HG02870 (cell line): ENCODE measurements around the gene HPSE2.
"Not testable (repeated sequence)": the region's sequence is repeated elsewhere in the genome, so short reads cannot be mapped to it uniquely, and the experiment has no call there.

Source experiments
- ATAC-seq: cut with Tn5 transposase; IDR thresholded peaks from one replicate; pipeline ENCODE4 v1.9.1; 2021; ENCODE audit warnings: mild to moderate bottlenecking, moderate library complexity; ENCODE audit not compliant: unreplicated experiment

Gene HPSE2

DNA sequence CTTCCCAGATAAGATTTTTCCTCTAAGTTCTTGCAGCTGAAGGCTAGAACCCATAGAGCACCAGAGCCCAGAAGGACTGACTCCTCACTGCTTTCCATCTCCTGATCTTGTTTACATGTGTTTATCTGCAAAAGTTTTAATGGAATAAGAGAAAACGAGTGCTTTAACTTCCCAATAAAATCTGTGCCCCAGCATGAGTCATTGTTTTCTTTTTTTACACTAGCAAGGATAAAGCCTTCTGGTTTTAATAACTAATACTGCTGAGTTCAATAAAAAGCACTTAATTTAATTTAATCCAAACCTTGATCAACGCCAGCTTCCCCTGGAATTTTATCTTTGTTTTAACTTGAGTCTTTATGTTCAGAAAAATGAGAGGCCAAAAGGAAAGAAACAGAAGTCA, 227.6 kb downstream of the HPSE2 start:
- no peak for ATAC-seq

DNA sequence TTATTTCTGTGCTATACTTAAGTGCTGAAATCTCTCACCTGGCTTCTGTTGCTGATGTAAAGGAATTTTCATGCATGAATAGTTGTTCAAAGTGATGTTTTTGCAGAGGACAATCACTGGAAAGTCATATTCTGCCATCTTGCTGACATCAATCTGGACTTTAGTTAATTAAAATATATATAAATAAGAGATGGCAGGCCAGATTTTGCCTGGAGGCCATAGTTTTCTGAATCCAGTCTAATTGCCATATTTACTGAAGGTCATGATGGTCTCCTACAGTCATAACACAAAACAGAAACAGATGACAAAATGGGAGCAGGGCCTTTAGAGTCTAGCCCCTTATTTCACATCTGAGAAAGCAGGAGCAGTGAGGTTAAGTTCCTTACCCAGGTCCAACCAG, 228.2 kb downstream of the HPSE2 start:
- no peak for ATAC-seq

DNA sequence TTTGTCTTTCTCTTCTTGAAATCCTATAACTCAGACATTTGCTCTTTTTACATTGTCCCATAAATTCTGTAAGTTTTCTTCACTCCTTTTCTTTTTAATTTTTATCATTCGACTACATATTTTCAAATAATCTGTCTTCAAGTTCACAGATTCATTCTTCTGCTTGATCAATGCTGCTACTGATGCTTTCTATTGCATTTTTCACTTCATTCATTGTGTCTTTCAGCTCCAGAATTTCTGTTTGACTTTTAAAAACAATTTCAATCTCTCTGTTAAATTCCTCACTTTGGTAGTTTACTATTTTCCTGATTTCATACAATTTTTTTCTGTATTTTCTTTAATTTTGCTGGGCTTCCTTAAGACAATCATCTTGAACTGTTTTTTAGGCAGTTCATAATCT, 230.4 kb downstream of the HPSE2 start:
- no peak for ATAC-seq

DNA sequence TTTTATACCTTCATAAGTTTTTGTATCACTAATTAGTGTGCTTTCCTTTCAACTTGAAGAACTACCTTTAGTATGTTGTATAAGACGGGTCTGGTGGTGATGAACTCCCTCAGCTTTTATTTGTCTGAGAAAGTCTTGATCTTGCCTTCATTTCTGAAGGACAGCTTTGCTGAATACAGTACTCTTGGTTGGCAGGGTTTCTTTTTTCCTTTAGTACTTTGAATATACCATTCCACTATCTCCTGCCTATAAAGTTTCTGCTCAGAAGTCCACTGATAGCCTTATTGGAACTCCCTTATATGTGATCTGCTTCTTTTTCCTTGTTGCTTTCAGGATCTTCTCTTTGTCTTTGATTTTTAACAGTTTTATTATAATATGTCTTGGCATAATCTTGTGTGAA, 230.9 kb downstream of the HPSE2 start:
- ATAC-seq, result no peak

DNA sequence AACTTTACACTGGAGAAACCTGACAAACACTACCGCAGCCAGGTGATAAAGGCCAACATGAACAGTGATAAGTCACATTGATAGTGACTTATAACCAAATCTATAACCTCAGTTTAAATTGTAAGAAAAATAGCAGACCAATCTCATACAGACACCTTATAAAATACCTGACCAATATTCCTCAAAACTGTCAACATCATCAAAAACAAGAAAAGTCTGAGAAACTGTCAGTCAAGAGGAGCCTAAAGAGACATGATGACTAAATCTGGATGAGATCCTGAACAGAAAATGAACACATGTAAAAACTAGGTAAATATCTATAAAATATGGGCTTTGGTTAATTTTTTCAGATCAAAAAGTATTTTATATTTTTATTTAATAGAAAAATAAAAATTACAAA, 233.3 kb downstream of the HPSE2 start:
- ATAC-seq, result no peak

DNA sequence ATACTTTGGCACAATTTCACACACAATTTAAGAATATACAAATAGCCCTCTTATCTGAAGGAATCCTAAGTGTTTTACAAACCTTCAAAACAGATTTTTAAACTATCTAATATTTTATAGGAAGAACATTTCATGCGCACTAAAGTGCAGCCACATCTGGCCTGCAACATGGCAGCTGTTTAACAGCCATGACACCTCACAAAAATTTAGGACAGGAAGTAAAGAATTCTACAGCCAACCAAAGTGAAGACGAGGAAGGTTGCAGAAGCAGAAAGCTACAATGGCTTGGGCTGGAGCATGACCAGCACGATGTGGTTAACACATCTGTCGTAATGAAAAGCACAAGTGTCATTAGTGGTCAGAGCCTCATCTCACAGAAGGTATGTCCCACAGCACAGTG, 238.1 kb downstream of the HPSE2 start:
- no peak for ATAC-seq

DNA sequence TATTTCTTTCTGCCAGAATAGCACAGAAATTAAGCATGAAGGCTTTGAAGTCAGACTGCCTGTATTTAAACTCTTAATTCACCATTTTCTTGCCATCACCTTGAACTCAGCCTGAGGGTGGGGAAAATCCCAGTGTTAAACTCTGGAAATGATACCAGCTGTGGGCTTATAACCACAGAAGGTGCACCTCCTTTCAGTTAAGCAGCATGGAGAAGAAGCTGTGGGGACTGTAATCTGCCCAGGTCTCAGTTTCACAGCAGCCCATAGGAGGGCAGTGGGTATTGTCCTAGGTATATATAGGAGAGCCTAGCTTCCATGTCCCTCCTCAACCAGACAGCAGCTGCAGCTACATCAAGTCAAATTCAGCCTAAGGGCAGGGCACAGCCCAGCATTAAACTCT, 241.6 kb downstream of the HPSE2 start:
- peak; percentile 70 for ATAC-seq

DNA sequence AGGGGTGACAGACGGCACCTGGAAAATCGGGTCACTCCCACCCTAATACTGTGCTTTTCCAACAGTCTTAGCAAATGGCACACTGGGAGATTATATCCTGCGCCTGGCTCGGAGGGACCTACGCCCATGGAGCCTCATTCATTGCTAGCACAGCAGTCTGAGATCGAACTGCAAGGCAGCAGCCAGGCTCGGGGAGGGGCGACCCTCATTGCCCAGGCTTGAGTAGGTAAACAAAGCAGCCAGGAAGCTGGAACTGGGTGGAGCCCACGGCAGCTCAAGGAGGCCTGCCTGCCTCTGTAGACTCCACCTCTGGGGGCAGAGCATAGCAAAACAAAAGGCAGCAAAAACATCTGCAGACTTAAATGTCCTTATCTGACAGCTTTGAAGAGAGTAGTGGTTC, 251.9 kb downstream of the HPSE2 start:
- not testable (repeated sequence) for ATAC-seq

DNA sequence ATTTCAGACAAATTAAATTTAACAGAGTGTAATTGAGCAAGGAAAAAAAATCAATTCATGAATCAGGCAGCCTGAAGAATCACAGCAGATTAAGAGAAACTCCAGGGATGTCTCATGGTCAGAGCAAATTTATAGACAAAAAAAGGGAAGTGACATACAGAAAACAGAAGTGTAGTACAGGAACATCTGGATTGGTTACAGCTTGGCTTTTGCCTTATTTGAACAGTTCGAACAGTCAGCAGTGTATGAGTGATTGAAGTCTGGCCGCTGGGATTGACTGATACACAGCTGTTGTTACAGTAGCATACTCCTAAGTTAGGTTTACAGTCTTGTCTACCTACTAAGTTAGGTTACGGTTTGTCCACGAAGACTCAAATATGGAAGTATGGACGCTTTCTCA, 255.3 kb downstream of the HPSE2 start:
- no peak for ATAC-seq

DNA sequence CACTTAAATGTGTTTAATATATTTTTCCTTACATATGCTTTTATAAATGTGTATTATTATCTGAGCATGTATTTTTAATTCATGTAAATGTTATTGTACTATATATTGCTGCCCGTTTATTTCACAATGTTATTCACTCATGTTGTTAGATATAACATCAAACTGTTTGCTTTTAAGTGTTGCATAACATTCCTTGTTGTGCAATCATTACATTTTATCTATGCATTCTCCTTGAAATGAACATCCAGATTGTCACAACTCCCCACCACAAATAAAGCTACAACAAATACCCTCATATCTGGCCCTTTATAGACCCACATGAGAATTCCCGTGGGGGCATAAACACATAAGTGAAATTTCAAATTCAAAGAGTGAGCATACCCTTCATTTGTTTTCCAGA, 264.2 kb downstream of the HPSE2 start:
- no peak for ATAC-seq

DNA sequence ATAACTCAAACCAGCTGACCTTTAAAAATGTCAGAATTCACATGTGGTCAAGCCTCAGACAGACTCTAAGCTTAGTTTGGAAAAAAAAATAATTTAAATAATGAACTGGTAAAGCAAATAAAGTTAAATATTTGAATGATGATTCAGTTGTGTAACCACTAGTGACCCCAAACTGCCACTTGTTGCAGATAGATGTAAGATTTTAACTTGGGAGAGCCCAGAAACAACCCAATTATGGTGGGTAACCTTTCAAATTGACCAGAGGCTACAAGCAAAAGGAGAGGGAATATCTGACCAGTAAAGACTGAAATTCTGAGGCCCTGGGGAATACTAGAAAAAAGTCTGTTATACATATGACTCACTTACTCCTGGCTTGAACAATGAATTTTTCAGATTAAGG, 268.1 kb downstream of the HPSE2 start:
- no peak for ATAC-seq

DNA sequence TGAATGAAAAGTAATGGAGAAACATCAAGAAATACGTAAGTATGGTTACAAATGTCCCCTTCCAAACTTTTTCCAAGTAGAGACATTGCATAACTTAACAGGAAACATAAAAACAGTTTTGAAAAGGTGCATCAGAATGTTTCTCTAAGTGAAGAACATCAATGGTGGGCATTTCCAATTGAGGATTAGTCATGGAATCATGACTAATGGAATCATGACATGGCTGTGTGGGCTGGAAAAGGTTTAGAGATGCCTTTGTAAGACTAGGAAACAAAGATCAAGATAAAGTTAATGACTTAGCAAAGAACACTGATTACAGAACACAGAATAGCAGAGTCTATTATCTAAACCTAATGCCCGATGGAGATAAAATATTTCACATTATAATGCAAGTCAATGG, 272.0 kb downstream of the HPSE2 start:
- no peak for ATAC-seq

DNA sequence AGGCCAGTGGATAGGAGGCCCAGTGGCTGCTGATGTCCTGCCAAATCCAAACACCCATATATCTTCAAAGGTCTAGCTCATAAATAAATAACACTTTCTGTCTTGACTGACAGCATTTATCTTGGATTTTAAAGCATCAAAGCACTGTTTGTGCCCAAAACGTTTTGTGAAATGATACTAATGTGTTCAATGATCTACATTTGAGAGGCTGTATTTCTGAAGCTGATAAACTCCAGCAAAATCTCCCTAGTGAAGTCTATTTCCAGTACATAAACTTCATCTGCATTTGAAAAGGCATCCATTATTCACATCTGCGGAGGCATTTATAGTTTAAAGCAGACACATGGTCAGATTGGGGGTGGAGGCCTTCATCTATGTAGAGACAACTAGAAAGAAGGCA, 276.3 kb downstream of the HPSE2 start:
- ATAC-seq, result no peak

DNA sequence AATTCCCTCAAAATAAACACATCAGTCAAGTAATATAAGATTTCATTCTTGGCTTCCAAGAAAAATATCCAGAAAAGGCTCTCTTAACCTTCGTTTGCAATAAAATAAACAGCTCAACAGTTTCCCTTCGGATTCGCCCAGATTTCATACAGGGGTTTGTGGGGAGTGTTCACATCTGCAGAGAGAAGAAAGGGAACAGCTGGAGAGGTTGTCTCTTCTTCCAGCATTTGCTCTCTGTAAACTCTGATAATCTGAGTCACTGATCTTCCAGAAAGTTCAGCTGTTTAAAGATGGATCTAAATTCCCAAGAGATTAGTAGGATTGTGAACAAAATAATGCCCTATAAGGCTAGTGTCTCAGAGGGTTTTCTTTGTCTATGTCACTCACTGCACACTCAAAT, 277.9 kb downstream of the HPSE2 start:
- no peak for ATAC-seq

DNA sequence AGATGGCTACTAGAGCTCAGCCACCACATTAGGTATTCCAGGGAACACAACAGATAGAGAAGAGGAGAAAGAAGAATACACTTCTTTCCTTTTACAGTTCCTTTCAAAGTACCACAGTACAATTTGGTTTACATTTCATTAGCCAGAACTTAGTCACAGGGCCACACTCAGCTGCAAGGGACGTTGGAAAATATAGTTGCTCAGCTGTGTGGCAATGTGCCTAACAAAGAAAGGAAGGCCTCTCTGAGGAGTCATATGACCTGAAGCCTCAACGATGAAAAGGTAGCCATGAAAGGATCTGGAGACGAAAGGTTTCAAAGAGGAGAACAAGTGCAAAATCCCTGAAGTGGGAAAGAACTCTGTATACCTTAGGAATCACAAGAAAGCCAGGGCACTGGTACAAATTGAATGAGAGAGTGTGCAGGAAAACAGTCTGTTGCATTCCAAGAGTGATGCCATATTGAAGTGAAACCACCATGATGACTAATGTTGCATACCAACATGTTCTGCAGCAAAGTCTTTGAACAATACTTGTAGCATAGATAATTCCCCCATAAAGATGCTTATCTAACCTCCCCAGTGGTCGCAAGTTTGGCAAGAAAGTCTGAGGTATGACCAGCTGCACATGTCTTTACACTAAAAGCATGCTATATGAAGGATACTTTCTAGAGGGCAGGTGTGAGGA, 278.9 kb downstream of the HPSE2 start:
- no peak for ATAC-seq

DNA sequence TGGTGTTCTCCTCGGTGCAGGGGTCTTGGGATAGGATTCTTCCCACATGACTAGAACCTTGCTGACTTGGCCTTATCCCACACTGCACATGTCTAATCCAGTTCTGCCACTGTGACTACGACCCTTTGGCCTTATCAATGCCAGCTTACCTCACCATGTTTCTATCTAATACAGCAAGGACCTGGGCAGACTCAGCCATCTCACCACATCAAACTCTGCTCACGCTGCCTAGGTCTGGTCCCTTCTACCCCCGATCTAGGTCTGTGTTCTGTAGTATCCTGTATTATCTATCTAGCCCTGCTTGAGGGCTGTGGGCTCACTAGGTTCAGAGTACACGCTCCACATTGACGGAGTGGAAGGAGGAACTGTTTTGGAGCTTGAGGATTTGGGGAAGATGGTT, 282.4 kb downstream of the HPSE2 start:
- ATAC-seq, result no peak

DNA sequence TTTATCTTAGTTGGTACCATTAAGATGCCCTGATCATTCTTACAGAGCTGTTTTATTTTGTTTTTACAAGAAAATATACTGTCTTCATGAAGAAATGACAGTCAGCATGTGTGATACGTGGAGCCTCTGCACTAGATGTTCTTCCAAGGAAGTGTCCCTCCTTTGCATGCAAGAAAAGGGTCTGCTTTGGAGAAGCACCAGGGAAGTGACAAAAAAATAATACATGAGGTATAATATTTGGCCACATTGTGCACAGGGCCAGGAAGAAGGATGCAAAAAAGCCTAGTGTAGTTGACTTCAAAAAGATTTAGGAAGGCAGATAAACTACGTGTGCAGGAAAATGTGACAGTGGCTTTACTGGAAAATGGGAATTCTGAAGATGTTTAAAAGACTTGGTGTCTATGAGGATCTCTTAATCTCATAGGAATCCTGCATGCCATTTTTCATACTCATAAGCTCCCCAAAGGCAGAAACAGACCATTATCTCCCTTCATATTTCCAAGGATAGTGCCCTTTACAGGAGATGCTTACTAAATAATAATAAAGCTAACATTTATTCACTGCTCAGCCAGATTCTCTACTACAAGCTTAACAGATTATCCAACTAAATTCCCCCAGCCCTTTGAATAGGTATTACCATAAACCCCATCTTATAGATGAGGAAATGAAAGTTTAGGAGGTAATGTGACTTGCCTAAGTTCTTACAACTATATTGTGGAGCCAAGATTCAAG, 284.2 kb downstream of the HPSE2 start:
- ATAC-seq, result no peak

DNA sequence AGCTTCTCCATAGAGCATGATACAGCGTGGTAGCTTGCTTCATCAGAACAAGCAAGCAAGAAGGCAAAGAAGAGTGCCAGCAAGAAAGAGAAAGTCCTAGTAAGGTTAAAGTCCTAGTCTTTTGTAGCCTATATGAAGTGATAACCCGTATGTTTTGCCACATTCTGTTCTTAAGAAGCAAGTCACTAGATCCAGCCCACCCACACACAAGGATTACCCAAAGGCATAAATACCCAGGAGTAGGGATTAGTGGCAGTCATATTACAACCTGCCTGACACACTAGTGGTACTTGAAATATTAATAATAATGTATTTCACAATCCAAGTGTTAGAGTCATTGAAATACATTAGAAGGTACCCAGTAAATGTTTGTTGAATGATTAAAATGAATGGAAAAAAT, 285.5 kb downstream of the HPSE2 start:
- no peak for ATAC-seq

DNA sequence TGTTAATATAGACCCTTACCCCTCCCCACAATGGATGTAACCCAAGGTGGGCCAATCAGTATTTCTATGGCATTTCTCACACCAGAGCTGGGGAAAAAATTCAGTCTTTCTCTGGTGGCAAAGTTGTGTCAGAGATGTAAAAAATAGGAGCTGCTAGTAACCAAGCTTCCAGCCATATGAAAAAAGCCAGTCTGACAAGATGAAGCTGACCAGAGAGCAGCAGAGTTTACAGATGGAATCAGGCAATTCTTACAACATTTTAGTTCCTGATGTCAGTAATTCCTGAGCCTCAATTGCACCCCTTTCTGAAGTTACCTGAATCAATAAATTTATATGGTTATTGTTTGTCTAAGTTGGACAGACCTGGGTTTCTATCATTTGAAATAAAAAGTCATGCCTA, 286.3 kb downstream of the HPSE2 start:
- no peak for ATAC-seq

DNA sequence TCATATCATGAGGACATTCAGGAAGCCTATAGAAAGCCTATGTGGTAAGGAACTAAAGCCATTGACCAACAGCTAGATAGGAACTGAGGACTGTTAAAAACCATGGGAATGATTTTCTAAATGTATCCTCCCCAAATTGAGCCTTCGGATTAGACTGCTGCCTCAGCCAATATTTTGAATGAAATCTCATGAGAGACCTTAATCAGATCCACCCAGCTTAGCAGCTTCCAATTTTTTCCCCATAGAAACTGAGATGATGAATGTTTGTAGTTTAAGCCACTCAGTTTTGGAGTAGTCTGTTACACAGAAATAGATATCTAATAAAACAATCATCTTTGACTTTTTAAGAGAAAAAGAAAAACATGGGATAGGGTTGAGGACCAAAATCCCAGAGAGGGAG, 292.0 kb downstream of the HPSE2 start:
- no peak for ATAC-seq

DNA sequence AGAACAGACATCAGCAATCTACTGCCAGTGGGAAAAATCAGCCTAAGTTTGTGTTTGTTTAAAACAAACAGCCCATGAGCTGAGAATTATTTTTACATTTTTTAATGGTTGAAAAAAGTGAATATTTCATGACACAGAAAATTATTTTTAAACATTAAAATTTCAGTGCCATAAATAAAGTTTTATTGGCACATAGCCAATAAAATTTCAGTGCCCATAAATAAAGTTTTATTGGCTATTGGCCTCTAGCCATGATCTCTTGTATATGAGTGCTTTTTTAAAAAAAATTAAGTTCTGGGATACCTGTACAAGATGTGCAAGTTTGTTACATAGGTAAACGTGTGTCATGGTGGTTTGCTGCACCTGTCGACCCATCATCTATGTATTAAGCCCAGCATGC, 305.9 kb downstream of the HPSE2 start:
- ATAC-seq, result no peak

DNA sequence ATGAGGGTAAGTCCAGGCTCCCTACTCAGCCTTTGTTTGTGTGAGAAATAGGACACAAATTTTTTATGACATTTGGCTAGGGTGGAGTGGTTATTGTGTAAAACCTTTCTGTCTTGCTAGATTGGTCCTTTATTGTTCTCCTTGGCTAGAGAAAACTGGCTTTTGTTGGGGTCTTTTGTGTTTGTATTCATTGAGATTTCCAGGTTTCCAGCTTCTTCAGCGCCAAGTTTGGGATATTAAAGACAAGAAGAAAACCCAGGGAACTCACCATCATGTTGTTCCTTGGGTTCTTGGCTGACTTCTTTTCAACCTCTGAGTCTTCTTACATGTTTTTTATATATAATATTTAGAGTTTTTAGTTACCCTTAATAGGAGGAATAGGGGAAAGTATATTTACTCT, 310.0 kb downstream of the HPSE2 start:
- ATAC-seq, result no peak

DNA sequence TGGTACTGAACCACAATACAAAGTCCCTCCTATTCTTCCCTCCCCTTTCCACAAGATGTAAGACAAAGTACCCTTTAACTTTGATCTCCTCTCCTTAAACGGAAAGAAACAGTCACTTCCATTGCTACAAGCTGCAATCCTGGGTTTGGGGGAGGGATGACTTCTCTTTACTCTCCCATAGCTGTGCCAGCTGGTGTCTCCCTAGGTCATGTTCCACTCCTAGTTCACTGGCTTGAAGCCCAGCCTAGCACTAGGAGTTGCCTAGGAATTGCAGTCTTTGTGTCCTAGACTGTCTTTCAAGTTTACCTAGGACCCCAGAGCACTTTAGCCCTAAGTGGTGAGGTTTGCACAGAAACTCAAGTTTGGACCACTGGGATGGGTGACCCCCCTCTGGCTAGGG, 311.1 kb downstream of the HPSE2 start:
- no peak for ATAC-seq
